A673 (cell line): ENCODE results near the gene WDR37. TPM values are rescaled to one million over a fixed set of nuclear protein-coding genes. Genes with fewer than 3 reads are reported as not detected.

Experiments
- BruUV-seq: library from RNA; stranded (reverse); fragments of 400-500 nt; replicated peaks from 2 replicates; lab custom pipeline; 2021; lab: Mats Ljungman, UMichigan
- CTCF ChIA-PET: fragments of 300-600 bp; sonication (Branson Sonifier 250); formaldehyde crosslinking; loops from one replicate; lab custom pipeline; 2022; ENCODE audit warnings: antibody characterized with exemption; lab: Charles Lee
- POLR2A ChIA-PET: fragments of 300-600 bp; sonication (Branson Sonifier 250); formaldehyde crosslinking; loops from one replicate; lab custom pipeline; 2022; ENCODE audit warnings: antibody characterized with exemption; ENCODE audit not compliant: low non-redundant PET; lab: Charles Lee
- DNase-seq: peaks from one replicate; pipeline ENCODE4 v3.0.0-alpha.2; 2015; ENCODE audit warnings: low spot score
- H3K27ac ChIP-seq: fragments of 200-600 bp; sonication (generic); 2 replicates; pipeline ENCODE4 v1.5.1; 2016; ENCODE audit warnings: mixed run types, low read depth, mild to moderate bottlenecking, mixed read lengths, antibody characterized with exemption, low read length; ENCODE audit not compliant: poor library complexity, severe bottlenecking
- H3K27me3 ChIP-seq: fragments of 200-600 bp; sonication (generic); replicated peaks from 2 replicates; pipeline ENCODE4 v1.6.1; 2017; ENCODE audit warnings: mixed run types, low read depth, mild to moderate bottlenecking, mixed read lengths, antibody characterized with exemption, low read length; ENCODE audit not compliant: insufficient read depth, poor library complexity
- H3K36me3 ChIP-seq: fragments of 200-600 bp; sonication (generic); 2 replicates; pipeline ENCODE4 v1.6.1; 2016; ENCODE audit warnings: mixed run types, mild to moderate bottlenecking, mixed read lengths, antibody characterized with exemption, low read length; ENCODE audit not compliant: insufficient read depth, poor library complexity, severe bottlenecking
- H3K4me1 ChIP-seq: fragments of 200-600 bp; sonication (generic); 2 replicates; pipeline ENCODE4 v1.6.1; 2017; ENCODE audit warnings: mixed run types, mild to moderate bottlenecking, mixed read lengths, antibody characterized with exemption, low read length; ENCODE audit not compliant: insufficient read depth, poor library complexity, severe bottlenecking
- H3K4me3 ChIP-seq: fragments of 200-600 bp; sonication (generic); 2 replicates; pipeline ENCODE4 v1.5.1; 2016; ENCODE audit warnings: low read depth, mixed run types, mild to moderate bottlenecking, mixed read lengths, low read length; ENCODE audit not compliant: poor library complexity, severe bottlenecking
- H3K9me3 ChIP-seq: fragments of 200-600 bp; sonication (generic); 2 replicates; pipeline ENCODE4 v1.6.1; 2016; ENCODE audit warnings: mixed run types, low read depth, mild to moderate bottlenecking, mixed read lengths, antibody characterized with exemption, low read length; ENCODE audit not compliant: poor library complexity, severe bottlenecking
- CTCF ChIP-seq: fragments of 300-800, 200-600 bp; sonication (generic); conservative IDR thresholded peaks from 2 replicates; pipeline ENCODE4 v1.5.1; 2017; ENCODE audit warnings: low read depth, mild to moderate bottlenecking, antibody characterized with exemption, low read length, moderate library complexity, mixed read lengths
- EZH2 ChIP-seq: fragments of 200-600 bp; sonication (generic); IDR thresholded peaks from 2 replicates; pipeline ENCODE4 v1.6.1; 2017; ENCODE audit warnings: borderline replicate concordance, low read depth, mild to moderate bottlenecking, mixed read lengths, antibody characterized with exemption, low read length; ENCODE audit not compliant: poor library complexity, severe bottlenecking
- intact Hi-C: fragments of 100-400 bp; cut with micrococcal nuclease; formaldehyde crosslinking; loops from one replicate; pipeline ENCODE4 v1.10.0; 2022; ENCODE audit not compliant: unreplicated experiment
- total RNA-seq: library from RNA; stranded (reverse); gene quantifications from 2 replicates; pipeline ENCODE4 v1.2.3, GENCODE V29; 2021

WDR37 gene
- total RNA-seq, 1 experiment from 2014 or later = 12.6 TPM

- TF ChIP-seq CTCF = no peak
- TF ChIP-seq EZH2 = no peak
- no peak overlapping the region for H3K27ac ChIP-seq
- ChIA-PET POLR2A (no interaction called here), CTCF (no interaction called here)
- no peaks in the 10 kb centered on the region for H3K4me1 ChIP-seq
- H3K4me3 ChIP-seq = no peak overlapping the region
- BruUV-seq = no TSS peak
- no peak for DNase-seq
- no peaks in the 10 kb centered on the region for H3K9me3 ChIP-seq
- intact Hi-C loops = no loop called here
- no peaks in the 10 kb centered on the region for H3K27me3 ChIP-seq
- no peaks in the 10 kb centered on the region for H3K36me3 ChIP-seq
Measured at GRCh38 chr10:1155791-1156615, 99.8 kb downstream of the WDR37 start.

GRCh38 chr10:1156616-1156886 is 100.4 kb downstream of the WDR37 start:
- ChIA-PET POLR2A (no interaction called here), CTCF (no interaction called here)
- Histone ChIP-seq H3K9me3 (no peaks in the 10 kb centered on the region), H3K27ac (no peak overlapping the region), H3K4me3 (no peak overlapping the region), H3K4me1 (no peaks in the 10 kb centered on the region), H3K27me3 (no peaks in the 10 kb centered on the region), H3K36me3 (no peaks in the 10 kb centered on the region)
- TF ChIP-seq CTCF (no peak), EZH2 (no peak)
- intact Hi-C loops = no loop called here
- no TSS peak for BruUV-seq
- DNase-seq = no peak

- Histone ChIP-seq H3K27ac (no peak overlapping the region), H3K9me3 (no peaks in the 10 kb centered on the region), H3K27me3 (peaks cover 4% of the 10 kb centered on the region), H3K4me3 (no peak overlapping the region), H3K36me3 (no peaks in the 10 kb centered on the region), H3K4me1 (no peaks in the 10 kb centered on the region)
- TF ChIP-seq CTCF (no peak), EZH2 (no peak)
- BruUV-seq = no TSS peak
- DNase-seq = no peak
- ChIA-PET CTCF (no interaction called here), POLR2A (no interaction called here)
- intact Hi-C loops = no loop called here
Measured at GRCh38 chr10:1156921-1157614, 100.9 kb downstream of the WDR37 start.
